Ishikawa (cell line): ENCODE measurements around the gene HEBP1.

Experiments used
- EGR1 ChIP-seq: IDR thresholded peaks from 2 replicates; pipeline ENCODE4 v1.6.1; 2012
- EP300 ChIP-seq: IDR thresholded peaks from 2 replicates; pipeline ENCODE4 v1.6.1; 2012; ENCODE audit warnings: borderline replicate concordance
- MAX ChIP-seq: IDR thresholded peaks from 2 replicates; pipeline ENCODE4 v1.6.1; 2012
- NFIC ChIP-seq: IDR thresholded peaks from 2 replicates; pipeline ENCODE4 v1.6.1; 2012
- RAD21 ChIP-seq: IDR thresholded peaks from 2 replicates; pipeline ENCODE4 v1.6.1; 2012; ENCODE audit warnings: low read depth
- REST ChIP-seq: IDR thresholded peaks from 2 replicates; pipeline ENCODE4 v1.6.1; 2012; ENCODE audit warnings: low read depth, mild to moderate bottlenecking
- TEAD4 ChIP-seq: IDR thresholded peaks from 2 replicates; pipeline ENCODE4 v1.6.1; 2012

DNA sequence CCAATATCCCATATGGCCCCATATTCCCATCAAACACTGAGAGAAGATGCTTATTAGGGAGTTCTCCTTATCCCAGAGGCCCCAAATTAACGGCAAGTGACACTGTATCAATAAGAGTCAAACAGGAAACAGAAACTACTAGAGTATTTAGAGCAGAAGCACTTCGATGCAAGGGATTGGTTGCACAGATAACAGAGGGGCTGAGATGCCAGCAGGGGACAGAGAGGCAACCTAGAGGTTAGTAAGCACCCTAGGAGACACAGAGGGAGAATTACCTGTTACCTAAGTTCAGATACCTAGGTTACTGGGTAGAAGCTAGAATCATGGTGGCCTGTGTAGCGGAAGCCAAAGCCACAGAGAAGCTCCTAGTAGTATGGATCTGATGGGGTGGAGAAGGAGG, 2.9 kb downstream of the HEBP1 start:
- no peak for TF ChIP-seq REST
- TF ChIP-seq EGR1: no peak
- no peak for TF ChIP-seq TEAD4
- no peak for TF ChIP-seq EP300
- TF ChIP-seq MAX: no peak
- no peak for TF ChIP-seq NFIC
- TF ChIP-seq RAD21: no peak
